SK-N-MC (cell line): ENCODE data around the gene APCDD1.

Experiments used
- EZH2 ChIP-seq: fragments of 200-600 bp; sonication (generic); IDR thresholded peaks from one replicate; pipeline ENCODE4 v1.6.1; 2017; ENCODE audit warnings: antibody characterized with exemption
- POLR2AphosphoS5 ChIP-seq: IDR thresholded peaks from 2 replicates; pipeline ENCODE4 v1.6.1; 2012; ENCODE audit warnings: mild to moderate bottlenecking, low read depth, low read length, borderline replicate concordance

DNA sequence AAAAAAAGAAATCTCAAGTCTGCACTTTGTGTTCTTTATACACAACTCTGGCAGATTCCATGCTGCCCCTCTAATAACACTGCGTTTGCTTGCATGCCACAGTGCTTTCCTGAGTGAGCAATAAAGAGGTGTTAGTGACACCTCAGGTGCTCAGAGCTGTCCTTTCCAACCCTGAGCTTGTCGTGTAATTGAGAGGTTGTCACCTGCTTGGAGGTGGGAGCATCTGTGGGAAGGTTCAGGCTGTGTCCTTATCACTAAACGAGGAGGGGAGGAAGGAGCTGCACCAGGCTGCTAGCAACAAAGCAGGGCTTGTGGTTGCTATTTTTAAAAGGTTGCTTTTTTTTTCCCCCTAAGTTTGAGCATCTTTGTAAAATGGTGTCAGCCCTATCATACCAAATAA, 31.9 kb downstream of the APCDD1 start:
- TF ChIP-seq EZH2 (no peak), POLR2AphosphoS5 (peak; percentile 14)
